Measurements from ENCODE around the gene ZNF385C.

DNA sequence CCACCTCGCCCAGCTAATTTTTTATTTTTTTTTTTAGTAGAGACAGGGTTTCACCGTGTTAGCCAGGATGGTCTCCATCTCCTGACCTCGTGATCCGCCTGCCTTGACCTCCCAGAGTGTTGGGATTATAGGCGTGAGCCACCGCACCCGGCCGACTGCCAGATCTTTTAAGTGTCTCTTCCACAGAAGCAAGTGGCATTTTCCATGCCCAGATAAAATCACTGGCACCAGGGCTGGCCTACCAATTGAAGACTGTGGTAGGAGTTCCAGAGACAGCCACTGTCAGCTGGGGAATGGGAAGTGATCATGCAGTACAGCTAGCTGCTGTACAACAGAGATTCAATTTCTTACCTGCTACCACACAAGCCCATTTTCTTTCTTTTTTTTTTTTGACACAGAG is 113.8 kb downstream of the ZNF385C start:
- TF ChIP-seq, protein P1, sequence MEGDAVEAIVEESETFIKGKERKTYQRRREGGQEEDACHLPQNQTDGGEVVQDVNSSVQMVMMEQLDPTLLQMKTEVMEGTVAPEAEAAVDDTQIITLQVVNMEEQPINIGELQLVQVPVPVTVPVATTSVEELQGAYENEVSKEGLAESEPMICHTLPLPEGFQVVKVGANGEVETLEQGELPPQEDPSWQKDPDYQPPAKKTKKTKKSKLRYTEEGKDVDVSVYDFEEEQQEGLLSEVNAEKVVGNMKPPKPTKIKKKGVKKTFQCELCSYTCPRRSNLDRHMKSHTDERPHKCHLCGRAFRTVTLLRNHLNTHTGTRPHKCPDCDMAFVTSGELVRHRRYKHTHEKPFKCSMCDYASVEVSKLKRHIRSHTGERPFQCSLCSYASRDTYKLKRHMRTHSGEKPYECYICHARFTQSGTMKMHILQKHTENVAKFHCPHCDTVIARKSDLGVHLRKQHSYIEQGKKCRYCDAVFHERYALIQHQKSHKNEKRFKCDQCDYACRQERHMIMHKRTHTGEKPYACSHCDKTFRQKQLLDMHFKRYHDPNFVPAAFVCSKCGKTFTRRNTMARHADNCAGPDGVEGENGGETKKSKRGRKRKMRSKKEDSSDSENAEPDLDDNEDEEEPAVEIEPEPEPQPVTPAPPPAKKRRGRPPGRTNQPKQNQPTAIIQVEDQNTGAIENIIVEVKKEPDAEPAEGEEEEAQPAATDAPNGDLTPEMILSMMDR (conservative IDR thresholded peaks at IDR 0.05) = no peak
- TF ChIP-seq EZH2 (IDR thresholded peaks at IDR 0.05; ENCODE audit: low read depth) = no peak

Measured in PC-9 (cell line).